HG02852 (cell line): Measurements from ENCODE around the gene ZNF587B.
"Not testable (repeated sequence)": the region's sequence is repeated elsewhere in the genome, so short reads cannot be mapped to it uniquely, and the experiment has no call there.

Experiments
- ATAC-seq: cut with Tn5 transposase; IDR thresholded peaks from one replicate; pipeline ENCODE4 v1.9.1; 2021; ENCODE audit warnings: mild to moderate bottlenecking, moderate library complexity; ENCODE audit not compliant: unreplicated experiment

ZNF587B gene

DNA sequence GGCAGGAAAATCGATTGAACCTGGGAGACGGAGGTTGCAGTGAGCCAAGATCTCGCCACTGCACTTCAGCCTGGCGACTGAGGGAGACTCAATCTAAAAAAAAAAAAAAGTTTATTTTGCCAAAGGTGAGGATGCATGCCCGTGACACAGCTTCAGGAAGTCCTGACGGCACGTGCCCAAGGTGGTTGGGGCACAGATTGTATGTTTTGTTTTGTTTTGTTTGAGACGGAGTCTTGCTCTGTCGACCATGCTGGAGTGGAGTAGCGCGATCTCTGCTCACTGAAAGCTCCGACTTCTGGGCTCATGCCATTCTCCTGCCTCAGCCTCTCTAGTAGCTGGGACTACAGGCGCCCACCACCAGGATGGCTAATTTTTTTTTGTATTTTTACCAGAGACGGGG, 12.1 kb upstream of the ZNF587B start:
- no peak for ATAC-seq

DNA sequence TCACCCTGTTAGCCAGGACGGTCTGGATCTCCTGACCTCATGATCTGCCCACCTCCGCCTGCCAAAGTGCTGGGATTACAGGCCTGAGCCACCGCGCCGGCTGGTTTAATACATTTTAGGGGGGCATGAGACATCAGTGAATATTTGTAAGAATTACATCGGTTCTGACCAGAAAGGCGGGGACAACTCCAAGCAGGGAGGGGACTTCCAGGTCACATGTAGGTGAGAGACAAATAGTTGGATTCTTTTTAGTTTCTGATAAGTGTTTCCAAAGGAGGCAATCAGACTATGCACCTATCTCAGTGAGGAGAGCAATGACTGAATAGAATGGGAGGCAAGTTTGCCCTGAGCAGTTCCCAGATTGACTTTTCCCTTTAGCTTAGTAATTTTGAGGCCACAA, 11.7 kb upstream of the ZNF587B start:
- ATAC-seq: no peak

DNA sequence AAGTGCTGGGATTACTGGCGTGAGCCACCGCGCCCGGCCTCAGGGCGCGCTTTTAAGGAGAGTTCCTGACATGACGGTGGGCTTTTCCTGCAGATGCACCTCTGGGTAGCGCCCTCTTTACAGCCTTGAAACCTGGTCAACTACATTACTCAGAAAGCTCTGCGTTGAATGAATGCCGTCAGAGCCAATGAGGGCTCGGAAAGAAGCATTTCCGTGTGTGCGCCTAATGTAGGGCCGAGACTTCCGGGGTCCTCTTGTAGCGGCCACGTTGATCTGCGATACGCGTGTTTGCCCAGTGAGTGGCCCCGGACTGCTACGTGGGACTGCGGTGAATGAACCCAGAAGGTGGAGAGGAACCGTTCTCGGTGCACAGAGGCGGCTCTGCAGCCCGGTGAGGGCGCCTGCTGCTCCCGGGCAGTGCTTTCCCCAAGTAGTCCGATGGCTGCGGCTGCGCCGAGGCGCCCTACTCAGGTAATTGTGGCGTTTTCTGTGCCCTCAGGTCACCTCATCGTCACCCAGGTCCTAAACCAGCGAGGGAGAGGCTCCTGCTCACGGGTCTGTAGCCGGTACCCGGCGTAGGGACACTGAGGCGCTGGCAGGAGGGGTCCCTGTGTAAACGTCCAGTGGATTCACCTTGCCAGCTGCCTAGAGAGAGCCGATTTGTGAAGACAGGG, 10.5 kb upstream of the ZNF587B start:
- ATAC-seq: peak; percentile 90

DNA sequence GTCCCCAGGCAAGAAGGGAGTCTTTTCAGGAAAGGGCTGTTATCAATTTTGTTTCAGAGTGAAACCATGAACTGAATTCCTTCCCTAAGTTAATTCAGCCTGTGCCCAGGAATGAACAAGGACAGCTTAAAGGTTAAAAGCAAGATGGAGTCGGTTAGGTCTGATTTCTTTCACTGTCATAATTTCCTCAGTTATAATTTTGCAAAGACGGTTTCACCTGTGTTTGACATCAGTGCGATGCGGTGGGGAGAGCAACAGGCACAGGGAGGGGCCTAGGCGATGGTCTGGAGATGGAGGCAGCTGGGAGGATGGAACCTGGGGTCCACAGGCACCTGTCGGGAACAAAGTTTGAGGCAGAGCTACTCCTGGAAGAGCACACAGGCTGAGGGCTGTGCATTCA, 9.5 kb upstream of the ZNF587B start:
- no peak for ATAC-seq

DNA sequence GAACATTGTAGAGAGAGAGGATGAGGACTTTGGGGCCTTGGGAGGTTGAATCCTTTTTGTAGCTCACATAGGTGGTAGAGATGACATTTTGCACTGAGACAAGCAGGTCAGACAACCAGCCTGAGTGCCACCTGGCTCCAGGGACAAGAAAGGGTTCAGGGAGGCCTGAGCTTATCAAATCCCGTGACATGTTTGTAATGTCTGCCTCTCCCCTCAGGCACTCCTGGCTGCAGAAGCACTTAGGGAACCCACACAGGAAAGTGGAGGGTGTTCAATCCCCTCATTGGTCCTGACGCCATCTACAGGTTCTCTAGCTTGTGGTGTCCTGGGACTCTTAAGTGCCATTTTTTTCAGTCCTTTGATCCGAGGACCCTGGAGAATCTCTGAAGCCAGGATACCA, 9.0 kb upstream of the ZNF587B start:
- ATAC-seq: not testable (repeated sequence)

DNA sequence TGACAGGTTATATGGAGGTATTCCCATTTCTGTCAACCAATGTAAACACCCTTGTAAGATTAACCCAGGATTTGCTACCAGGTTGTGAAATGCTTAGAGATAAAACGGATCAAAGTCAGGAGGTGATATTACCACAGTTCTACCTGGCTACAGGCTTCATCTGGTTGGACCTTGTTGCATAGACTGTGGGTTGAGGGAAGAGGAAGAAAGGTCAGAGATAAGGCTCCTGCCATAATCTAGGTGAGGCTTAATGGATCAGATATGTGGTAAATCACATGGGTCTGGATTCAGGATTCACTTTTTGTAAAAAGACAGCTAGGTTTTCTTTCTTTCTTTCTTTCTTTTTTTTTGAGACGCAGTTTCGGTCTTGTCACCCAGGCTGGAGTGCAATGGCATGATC, 8.6 kb upstream of the ZNF587B start:
- not testable (repeated sequence) for ATAC-seq

DNA sequence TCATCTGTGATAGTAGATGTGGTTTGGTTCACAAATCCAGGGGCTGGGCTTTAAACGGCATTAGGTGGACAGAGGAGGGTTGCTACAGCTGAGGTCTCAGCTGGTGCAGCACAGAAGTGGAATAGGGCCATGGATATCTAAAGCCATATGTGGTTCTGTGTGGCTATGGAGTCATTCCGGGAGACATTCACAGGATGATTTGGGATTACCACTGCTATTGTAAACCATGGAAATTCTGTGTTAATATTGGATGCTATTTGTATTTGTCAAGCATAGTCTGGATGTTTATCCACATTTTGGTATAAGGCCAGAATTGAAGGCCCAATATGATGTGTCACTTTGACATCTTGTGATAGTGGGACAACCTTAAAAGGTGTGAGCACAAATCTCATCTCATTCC, 6.9 kb upstream of the ZNF587B start:
- not testable (repeated sequence) for ATAC-seq

DNA sequence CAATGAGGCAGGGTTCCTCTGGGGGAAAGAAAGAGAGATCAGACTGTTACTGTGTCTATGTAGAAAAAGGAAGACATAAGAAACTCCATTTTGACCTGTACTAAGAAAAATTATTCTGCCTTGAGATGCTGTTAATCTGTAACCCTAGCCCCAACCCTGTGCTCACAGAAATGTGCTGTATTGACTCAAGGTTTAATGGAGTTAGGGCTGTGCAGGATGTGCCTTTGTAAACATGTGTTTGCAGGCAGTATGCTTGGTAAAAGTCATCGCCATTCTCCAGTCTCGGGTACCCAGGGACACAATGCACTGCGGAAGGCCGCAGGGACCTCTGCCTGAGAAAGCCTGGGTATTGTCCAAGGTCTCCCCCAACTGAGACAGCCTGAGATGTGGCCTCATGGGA, 6.5 kb upstream of the ZNF587B start:
- not testable (repeated sequence) for ATAC-seq

DNA sequence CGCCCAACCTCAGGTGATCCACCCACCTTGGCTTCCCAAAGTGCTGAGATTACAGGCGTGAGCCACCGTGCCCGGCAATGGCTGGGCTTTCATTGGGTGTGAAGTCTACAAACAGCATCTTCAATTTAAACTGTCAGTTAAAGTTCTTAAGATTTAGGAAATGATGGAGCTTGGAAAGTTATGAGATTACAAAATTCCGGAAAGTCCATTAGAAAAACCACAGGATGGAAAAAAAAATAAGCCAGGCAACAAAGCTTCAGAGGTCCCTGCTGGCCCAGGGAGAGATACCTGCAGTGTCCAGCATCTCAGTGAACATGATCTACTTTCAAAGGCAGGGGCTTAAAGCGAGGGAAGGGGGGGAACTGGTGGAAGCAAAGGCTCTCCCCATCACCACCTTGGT, 4.6 kb upstream of the ZNF587B start:
- ATAC-seq: no peak

DNA sequence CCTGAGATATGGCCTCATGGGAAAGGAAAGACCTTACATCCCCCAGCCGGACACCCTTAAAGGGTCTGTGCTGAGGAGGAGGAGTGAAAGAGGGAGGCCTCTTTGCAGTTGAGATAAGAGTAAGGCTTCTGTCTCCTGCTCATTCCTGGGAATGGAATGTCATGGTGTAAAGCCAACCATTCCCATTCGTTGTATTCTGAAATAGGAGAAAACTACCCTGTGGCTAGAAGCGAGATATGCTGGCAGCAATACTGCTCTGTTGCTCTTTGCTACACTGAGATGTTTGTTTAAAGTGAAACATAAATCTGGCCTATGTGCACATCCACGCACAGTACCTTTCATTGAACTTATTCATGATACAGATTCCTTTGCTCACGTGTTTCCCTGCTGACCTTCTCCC, 783 bp upstream of the ZNF587B start:
- ATAC-seq: no peak

DNA sequence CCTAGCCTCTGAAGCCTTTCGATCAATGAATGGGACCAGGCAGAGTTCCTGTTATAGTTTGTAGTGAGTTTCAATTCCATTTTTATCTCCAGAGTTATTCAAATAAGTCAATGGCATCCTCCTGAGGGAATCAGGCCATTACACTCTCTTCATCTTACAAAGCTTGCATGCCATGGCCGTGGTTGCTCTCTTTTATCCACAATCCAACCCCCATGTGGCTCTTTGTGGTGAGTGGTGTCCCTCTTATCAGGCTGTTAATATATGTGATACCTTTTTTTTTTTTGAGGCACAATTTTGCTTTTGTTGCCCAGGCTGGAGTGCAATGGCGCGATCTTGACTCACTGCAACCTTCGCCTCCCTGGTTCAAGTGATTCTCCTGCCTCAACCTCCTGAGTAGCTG, 6.9 kb downstream of the ZNF587B start:
- not testable (repeated sequence) for ATAC-seq

DNA sequence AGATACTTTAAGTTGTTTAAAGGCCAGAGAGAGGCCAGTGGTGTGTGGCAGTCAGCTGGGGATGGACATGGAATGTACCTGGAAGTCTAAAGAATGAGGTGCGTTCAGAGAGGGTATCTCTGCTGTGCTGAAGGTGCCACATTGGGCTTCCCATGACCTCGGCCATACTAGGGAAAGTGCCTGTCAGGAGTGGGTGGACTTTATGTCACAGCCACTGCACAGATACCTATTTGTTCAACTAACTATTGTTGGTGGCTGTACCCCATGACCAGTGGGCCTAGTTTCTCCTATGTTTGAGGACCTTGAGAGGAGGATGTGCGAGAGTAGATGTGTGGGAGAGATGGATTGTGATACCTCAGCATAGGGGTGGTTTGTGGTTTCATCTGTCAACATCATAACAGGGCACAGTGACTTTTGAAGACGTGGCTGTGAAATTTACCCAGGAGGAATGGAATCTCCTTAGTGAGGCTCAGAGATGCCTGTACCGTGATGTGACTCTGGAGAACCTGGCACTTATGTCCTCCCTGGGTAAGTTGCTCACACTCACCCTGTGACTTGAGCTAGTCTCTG, 8.6 kb downstream of the ZNF587B start:
- ATAC-seq: not testable (repeated sequence)

DNA sequence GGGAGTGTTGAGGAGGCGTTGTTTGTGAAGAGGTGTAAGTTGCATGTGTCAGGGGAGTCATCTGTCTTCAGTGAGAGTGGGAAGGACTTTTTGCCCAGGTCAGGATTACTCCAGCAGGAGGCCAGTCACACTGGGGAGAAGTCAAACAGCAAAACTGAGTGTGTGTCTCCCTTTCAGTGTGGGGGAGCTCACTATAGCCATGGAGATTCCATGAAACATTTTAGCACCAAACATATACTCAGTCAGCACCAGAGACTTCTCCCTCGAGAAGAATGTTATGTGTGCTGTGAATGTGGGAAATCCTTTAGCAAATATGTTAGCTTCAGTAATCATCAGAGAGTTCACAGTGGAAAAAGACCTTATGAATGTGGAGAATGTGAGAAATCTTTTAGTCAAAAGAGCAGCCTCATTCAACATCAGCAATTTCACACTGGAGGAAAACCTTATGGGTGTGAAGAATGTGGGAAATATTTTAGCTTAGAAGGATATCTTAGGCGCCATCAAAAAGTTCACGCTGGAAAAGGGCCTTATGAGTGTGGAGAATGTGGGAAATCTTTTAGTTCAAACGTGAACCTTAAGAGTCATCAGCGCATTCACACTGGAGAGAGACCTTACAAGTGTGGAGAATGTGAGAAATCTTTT, 11.1 kb downstream of the ZNF587B start:
- no peak for ATAC-seq

DNA sequence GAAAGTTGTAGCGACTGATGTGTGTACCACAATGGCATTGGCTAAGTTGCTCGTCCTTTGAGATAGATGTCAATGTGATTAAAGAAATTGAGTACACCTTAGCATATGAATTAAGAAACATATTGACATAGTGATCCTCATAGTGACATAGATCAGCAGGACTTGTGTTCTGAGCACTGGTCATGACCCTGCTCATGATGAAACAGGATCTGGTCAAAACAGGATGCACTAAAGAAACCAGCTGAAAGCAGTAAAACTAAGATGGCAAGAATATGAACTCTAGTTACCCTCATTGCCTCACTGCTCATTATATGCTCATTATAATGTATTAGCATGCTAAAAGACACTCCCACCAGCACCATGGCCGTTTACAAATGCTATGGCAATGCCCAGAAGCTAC, 17.1 kb downstream of the ZNF587B start:
- ATAC-seq: not testable (repeated sequence)

DNA sequence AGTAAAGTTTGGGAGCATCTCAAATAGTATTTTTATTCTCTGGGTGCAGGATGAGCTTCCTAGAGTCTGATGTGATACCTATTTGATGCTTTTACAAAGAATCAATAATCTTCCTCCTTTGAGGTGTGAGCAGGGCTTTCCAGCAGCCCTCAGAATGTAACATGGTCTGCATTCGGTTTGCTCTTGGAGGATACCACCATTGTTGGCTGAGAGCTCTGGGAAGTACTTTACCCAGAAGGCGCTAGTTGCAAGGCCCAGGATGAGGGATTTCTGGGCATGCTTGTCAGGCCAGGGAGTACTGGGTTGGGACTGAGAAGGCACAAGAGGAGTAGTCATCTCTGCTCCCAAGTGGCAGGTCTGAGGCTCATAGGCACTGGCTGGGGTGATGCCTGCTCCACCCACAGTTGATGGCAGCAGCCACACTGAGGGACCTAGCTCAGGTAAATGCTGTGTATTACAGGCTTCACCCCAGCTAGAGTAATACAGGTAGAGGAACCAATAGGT, 19.1 kb downstream of the ZNF587B start:
- ATAC-seq: peak; percentile 19

DNA sequence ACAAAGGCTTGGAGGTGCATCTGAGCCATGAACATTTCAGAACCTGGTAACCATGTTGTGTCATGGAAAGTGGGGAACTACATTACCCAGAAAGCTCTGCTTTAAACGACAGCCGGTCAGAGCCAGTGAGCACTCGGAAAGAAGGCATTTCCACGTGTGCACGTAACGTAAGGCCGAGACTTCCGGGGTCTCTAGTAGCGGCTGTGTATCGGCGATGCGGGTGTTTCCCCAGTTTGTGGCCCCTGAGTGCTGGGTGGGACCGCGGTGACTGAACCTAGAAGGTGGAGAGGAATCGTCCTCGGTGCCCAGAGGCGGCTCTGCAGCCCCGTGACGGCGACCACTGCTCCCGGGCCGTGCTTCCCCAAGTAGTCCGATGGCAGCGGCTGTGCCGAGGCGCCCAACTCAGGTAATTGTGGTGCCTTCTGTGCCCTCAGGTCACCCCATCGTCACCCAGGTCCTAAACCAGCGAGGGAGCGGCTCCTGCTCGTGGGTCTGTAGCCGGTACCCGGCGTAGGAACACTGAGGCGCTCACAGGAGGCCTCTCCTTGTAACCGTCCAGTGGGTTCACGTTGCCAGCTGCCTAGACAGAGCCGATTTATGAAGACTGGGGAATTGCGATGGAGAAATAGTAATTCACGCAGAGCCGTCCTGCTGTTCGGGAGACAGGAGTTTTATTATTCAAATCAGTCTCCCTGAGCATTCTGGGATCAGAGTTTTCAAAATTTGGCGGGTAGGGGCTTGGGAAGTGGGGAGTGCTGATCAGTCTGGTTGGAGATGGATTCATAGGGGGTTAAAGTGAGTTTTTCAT, 19.8 kb downstream of the ZNF587B start, which contains the start of gene ZNF587:
Gene ZNF587, plus strand, starts transcription at position 194 of the 808 bp plus-strand sequence. Its CDS starts 180 bp downstream, at position 374.
- ATAC-seq: peak; percentile 97

DNA sequence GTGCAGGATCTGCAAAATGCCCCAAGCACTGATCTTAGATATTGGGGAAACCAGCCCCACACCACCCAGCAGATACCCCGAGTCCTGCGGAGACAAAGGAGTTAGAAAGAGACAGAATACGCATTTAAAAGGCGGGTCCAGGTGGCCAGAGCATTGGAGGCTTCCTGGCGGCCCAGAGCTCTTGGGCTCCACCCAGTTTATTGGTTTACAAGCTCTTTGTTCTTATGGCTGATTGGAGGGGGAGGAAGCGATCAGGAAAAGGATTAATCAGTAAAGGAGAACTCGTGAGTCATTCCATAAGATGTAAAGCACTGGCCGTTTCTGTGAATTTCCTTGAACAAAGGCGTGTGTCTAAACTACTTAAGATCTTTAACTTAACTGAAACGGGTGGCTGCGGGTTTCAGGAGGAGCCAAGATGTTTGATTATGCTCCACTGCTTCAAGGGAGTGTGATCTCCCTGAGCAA, 20.5 kb downstream of the ZNF587B start:
- no peak for ATAC-seq

DNA sequence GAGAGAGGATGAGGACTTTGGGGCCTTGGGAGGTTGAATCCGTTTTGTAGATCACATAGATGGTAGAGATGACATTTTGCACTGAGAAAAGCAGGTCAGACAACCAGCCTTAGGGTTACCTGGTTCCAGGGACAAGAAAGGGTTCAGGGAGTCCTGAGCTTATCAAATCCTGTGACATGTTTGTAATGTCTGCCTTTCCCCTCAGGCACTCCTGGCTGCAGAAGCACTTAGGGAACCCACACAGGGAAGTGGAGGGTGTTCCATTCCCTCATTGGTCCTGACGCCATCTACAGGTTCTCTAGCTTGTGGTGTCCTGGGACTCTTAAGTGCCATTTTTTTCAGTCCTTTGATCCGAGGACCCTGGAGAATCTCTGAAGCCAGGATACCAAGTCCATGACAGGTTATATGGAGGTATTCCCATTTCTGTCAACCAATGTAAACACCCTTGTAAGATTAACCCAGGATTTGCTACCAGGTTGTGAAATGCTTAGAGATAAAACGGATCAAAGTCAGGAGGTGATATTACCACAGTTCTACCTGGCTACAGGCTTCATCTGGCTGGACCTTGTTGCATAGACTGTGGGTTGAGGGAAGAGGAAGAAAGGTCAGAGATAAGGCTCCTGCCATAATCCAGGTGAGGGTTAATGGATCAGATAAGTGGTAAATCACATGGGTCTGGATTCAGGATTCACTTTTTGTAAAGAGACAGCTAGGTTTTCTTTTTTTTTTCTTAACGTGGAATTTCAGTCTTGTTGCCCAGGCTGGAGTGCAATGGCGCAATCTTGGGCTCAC, 21.9 kb downstream of the ZNF587B start:
- not testable (repeated sequence) for ATAC-seq

DNA sequence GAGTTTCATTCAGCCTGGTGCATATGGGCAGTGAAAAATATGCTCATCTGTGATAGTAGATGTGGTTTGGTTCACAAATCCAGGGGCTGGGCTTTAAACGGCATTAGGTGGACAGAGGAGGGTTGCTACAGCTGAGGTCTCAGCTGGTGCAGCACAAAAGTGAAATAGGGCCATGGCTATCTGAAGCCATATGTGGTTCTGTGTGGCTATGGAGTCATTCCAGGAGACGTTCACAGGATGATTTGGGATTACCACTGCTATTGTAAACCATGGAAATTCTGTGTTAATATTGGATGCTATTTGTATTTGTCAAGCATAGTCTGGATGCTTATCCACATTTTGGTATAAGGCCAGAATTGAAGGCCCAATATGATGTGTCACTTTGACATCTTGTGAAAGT, 24.0 kb downstream of the ZNF587B start:
- not testable (repeated sequence) for ATAC-seq

DNA sequence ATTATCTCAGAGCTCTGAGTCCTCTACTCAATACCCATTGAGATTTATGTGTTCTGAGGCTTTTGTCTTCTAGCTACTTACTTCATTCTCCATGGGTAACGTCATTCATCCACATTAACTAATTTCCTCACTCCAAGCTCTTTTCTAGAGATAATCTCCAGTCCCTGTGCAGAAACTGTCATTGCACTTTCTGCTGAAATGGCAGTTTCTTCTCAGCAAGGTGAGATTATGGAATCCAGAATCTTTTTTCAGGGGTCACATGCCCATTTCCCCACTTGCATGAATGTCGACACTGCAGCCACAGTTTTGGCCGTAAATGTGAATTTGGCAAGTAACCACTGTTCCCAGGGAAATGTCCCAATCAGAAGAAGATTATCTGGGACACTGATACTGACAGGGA, 32.3 kb downstream of the ZNF587B start:
- not testable (repeated sequence) for ATAC-seq
